Upper lobe of right lung (tissue), 1 donor: ENCODE results near the gene NTNG2. TPM values are rescaled to one million over a fixed set of nuclear protein-coding genes. Genes with fewer than 3 reads are reported as not detected.
"Not testable (repeated sequence)": the region's sequence is repeated elsewhere in the genome, so short reads cannot be mapped to it uniquely, and the experiment has no call there.

Source experiments
- ATAC-seq: fragments of 200-7000 bp; cut with Tn5 transposase; one replicate; pipeline ENCODE4 v1.9.1; 2020; ENCODE audit warnings: mild to moderate bottlenecking, moderate library complexity
- DNase-seq: peaks from one replicate; pipeline ENCODE4 v3.0.0-alpha.2; 2020
- H3K27ac ChIP-seq: fragments of 200-600 bp; one replicate; pipeline ENCODE4 v1.8.0; 2022
- H3K27me3 ChIP-seq: fragments of 200-600 bp; one replicate; pipeline ENCODE4 v1.8.0; 2022; ENCODE audit warnings: mild to moderate bottlenecking
- H3K36me3 ChIP-seq: fragments of 200-600 bp; one replicate; pipeline ENCODE4 v1.8.0; 2022
- H3K4me1 ChIP-seq: fragments of 200-600 bp; one replicate; pipeline ENCODE4 v1.8.0; 2022
- H3K4me3 ChIP-seq: fragments of 200-600 bp; one replicate; pipeline ENCODE4 v1.8.0; 2022; ENCODE audit warnings: mild to moderate bottlenecking
- H3K9me3 ChIP-seq: fragments of 200-600 bp; one replicate; pipeline ENCODE4 v1.8.0; 2022
- CTCF ChIP-seq: fragments of 200-600 bp; IDR thresholded peaks from one replicate; pipeline ENCODE4 v1.8.0; 2022; ENCODE audit warnings: antibody characterized with exemption
- intact Hi-C: fragments of 100-400 bp; cut with DNase I; formaldehyde crosslinking; loops from one replicate; pipeline ENCODE4 v1.11.0; 2022
- total RNA-seq: library from RNA; stranded (reverse); fragmentation: NEBNext Ultra II Directional; extraction: Animal tissue kit (Norgen Biotek cat#: 25700); gene quantifications from one replicate; pipeline ENCODE4 v1.2.1, GENCODE V29; 2021
- donor health status: DM: no; HTN: yes; CAD: no; lungs with severe emphysema.

The NTNG2 gene
- total RNA-seq, 1 donor from 2014 or later, result 7.6 TPM

GRCh38 chr9:132260846-132261245 is 99.0 kb downstream of the NTNG2 start:
- Histone ChIP-seq H3K4me3 (no peak overlapping the region), H3K27ac (no peak overlapping the region), H3K36me3 (peaks cover 45% of the 10 kb centered on the region), H3K9me3 (no peaks in the 10 kb centered on the region), H3K4me1 (peaks cover 23% of the 10 kb centered on the region), H3K27me3 (no peaks in the 10 kb centered on the region)
- intact Hi-C loops, result no loop called here
- TF ChIP-seq CTCF, result no peak
- ATAC-seq (peak; percentile 74), DNase-seq (no peak)

GRCh38 chr9:132266017-132266416 is 104.2 kb downstream of the NTNG2 start:
- DNase-seq (no peak), ATAC-seq (no peak)
- TF ChIP-seq CTCF, result no peak
- no peak overlapping the region for H3K27ac ChIP-seq
- no peaks in the 10 kb centered on the region for H3K27me3 ChIP-seq
- peaks cover 90% of the 10 kb centered on the region for H3K36me3 ChIP-seq
- intact Hi-C loops, result no loop called here
- no peaks in the 10 kb centered on the region for H3K9me3 ChIP-seq
- no peak overlapping the region for H3K4me3 ChIP-seq
- H3K4me1 ChIP-seq, result peaks cover 15% of the 10 kb centered on the region

GRCh38 chr9:132267660-132268059 is 105.8 kb downstream of the NTNG2 start:
- DNase-seq, result no peak
- Histone ChIP-seq H3K4me3 (no peak overlapping the region), H3K4me1 (peaks cover 4% of the 10 kb centered on the region), H3K36me3 (peaks cover 93% of the 10 kb centered on the region), H3K9me3 (no peaks in the 10 kb centered on the region), H3K27me3 (no peaks in the 10 kb centered on the region), H3K27ac (no peak overlapping the region)
- TF ChIP-seq CTCF, result no peak
- ATAC-seq, result no peak
- intact Hi-C loops, result no loop called here

- peak; percentile 93 for TF ChIP-seq CTCF
- H3K4me3 ChIP-seq, result no peak overlapping the region
- ATAC-seq (peak; percentile 83), DNase-seq (no peak)
- H3K27me3 ChIP-seq, result no peaks in the 10 kb centered on the region
- intact Hi-C loops, result no loop called here
- no peak overlapping the region for H3K27ac ChIP-seq
- H3K36me3 ChIP-seq, result peaks cover 93% of the 10 kb centered on the region
- H3K9me3 ChIP-seq, result no peaks in the 10 kb centered on the region
- H3K4me1 ChIP-seq, result no peaks in the 10 kb centered on the region
Measured at GRCh38 chr9:132268725-132269352, 107.0 kb downstream of the NTNG2 start.

- DNase-seq, H3K4me3 ChIP-seq, H3K27ac ChIP-seq, ATAC-seq, intact Hi-C loops, H3K9me3 ChIP-seq, H3K4me1 ChIP-seq, H3K27me3 ChIP-seq: not testable (repeated sequence)
- H3K36me3 ChIP-seq, result peaks cover 93% of the 10 kb centered on the region
Measured at GRCh38 chr9:132269704-132270516, 108.1 kb downstream of the NTNG2 start.

- no peak overlapping the region for H3K4me3 ChIP-seq
- no peaks in the 10 kb centered on the region for H3K4me1 ChIP-seq
- H3K27ac ChIP-seq, result no peak overlapping the region
- no peaks in the 10 kb centered on the region for H3K27me3 ChIP-seq
- ATAC-seq, result no peak
- no peak for DNase-seq
- TF ChIP-seq CTCF, result no peak
- intact Hi-C loops, result no loop called here
- H3K36me3 ChIP-seq, result peaks cover 98% of the 10 kb centered on the region
- no peaks in the 10 kb centered on the region for H3K9me3 ChIP-seq
Measured at GRCh38 chr9:132274861-132275260, 113.0 kb downstream of the NTNG2 start.
